Activated naive CD4-positive, alpha-beta T cell treated with anti-CD3 and anti-CD28 coated beads, Interleukin-2, amount 50 U/mL, for 72 hours (primary cell): ENCODE data around the gene PDSS1. TPM values are rescaled to one million over a fixed set of nuclear protein-coding genes. Genes with fewer than 3 reads are reported as not detected.

Source experiments
- total RNA-seq, 2 donors: library from RNA; stranded (reverse); gene quantifications; one replicate each; pipeline ENCODE4 v1.2.3, GENCODE V29; 2022

Gene PDSS1
- total RNA-seq, 2 donors from 2014 or later = 11.5 to 17.6 TPM

Other genes starting within 250 kb of the PDSS1 start
- 10 to 100 TPM; 38.3 to 51.4 TPM for gene ABI1, start 163.3 kb downstream of the PDSS1 start, total RNA-seq